ENCODE results near the gene JUNB.

JUNB gene

DNA sequence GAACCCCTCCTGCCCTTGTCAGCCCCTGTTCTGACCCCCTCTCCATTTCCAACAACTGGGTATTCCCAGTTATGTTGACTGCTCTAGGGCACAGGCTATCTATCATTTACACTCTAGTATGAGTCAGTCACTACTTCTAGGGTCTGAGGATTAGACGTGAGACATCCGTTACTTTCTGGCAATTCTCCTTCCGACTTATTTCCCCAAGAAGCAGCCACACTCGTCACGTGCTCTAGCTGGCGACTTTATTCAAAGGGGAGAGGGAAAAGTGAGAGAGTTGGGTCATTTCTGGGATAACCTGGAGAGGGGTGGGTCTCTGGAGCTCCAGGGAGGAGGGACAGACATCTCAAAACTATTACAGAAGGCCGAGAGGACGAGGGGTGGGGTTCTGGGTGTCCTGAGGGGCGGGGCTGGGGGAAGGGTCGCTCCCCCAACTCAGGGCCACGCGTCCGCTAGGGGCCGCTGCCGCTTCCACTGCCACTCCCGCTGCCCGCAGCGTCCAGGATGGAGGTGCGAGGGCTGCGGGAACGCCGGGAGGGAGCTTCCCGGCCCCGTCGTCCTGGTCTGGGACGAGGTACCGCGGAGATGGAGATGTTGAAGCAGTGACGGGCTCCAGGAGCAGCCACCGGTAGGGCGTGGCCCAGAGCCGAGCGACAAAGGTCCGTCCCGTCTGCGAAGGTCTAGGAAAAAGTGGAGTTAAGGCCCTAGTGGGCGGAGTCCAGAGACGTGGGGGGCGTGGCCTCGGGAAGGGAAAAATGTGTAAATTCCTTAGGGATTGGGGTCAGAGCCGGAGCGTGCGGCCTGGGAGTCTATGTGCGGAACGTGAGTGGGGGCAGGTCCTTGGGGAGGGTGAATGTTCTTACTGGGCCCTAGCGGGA, 34.2 kb downstream of the JUNB start:
- H3K4me3 ChIP-seq, result peak overlapping the region; percentile 15
- H3K36me3 ChIP-seq (replicated peaks), result no peaks in the 10 kb centered on the region
- peaks cover 10% of the 10 kb centered on the region for H3K4me1 ChIP-seq
- peak; percentile 71 to 92 for DNase-seq (ENCODE audit: low spot score in 2 of 2)
- no peaks in the 10 kb centered on the region for H3K9me3 ChIP-seq
- H3K27me3 ChIP-seq (ENCODE audit: low read depth), result no peaks in the 10 kb centered on the region; the same call in 1 of the 2 replicates
- in situ Hi-C loops (cut with MboI; ENCODE audit: low sequenced_read_pairs), result no loop called here

DNA sequence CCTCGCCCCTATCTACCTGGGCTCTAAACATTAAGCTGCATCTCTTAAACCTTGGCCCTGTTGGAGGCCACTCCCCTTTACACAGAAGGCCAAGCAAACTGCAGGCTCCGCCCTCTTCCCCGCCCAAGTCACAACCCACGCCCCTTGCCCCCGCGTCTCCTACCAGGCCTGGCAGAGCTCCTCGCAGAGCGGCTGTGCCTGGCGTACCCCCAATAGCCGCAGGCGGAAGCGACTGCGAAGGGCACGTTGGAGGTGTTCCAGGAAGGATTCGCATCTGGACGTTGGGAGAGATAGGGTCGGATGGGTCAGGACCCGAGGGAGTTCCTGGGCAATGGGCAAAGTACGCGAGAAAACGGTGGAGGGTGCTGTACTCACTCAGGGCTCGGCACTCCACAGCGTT, 37.2 kb downstream of the JUNB start:
- DNase-seq (ENCODE audit: low spot score in 2 of 2), result peak; percentile 65 to 91
- Histone ChIP-seq H3K4me3 (peak overlapping the region; percentile 11; the same call in 1 of the 2 replicates), H3K4me1 (peaks cover 17% of the 10 kb centered on the region), H3K27me3 (ENCODE audit: low read depth) (no peaks in the 10 kb centered on the region; the same call in none of the 2 replicates), H3K9me3 (no peaks in the 10 kb centered on the region), H3K36me3 (replicated peaks) (no peaks in the 10 kb centered on the region)
- in situ Hi-C loops (cut with MboI; ENCODE audit: low sequenced_read_pairs), result no loop called here

DNA sequence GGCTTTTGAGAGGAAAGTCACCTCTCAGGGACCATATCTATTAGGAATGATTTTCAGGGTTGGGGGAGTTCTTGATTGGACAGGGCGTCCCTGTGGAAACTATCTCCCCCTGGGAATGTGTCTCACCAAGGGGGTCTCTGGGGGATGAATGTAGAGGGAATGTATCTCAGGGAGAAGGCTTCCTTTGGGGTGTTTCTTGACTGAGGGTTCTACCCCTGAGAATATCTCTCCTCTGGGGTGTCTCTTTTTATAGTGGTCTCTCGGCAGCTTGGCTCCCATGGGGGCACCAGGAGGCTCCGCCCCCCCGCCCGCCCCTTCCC, 42.1 kb downstream of the JUNB start:
- in situ Hi-C loops (cut with MboI; ENCODE audit: low sequenced_read_pairs), result no loop called here
- no peaks in the 10 kb centered on the region for H3K9me3 ChIP-seq
- DNase-seq (ENCODE audit: low spot score in 2 of 2), result no peak
- H3K4me1 ChIP-seq, result peaks cover 20% of the 10 kb centered on the region
- no peaks in the 10 kb centered on the region for H3K36me3 ChIP-seq (replicated peaks)
- H3K27me3 ChIP-seq (ENCODE audit: low read depth), result no peaks in the 10 kb centered on the region; the same call in none of the 2 replicates
- H3K4me3 ChIP-seq, result peak overlapping the region; percentile 15; the same call in 1 of the 2 replicates

DNA sequence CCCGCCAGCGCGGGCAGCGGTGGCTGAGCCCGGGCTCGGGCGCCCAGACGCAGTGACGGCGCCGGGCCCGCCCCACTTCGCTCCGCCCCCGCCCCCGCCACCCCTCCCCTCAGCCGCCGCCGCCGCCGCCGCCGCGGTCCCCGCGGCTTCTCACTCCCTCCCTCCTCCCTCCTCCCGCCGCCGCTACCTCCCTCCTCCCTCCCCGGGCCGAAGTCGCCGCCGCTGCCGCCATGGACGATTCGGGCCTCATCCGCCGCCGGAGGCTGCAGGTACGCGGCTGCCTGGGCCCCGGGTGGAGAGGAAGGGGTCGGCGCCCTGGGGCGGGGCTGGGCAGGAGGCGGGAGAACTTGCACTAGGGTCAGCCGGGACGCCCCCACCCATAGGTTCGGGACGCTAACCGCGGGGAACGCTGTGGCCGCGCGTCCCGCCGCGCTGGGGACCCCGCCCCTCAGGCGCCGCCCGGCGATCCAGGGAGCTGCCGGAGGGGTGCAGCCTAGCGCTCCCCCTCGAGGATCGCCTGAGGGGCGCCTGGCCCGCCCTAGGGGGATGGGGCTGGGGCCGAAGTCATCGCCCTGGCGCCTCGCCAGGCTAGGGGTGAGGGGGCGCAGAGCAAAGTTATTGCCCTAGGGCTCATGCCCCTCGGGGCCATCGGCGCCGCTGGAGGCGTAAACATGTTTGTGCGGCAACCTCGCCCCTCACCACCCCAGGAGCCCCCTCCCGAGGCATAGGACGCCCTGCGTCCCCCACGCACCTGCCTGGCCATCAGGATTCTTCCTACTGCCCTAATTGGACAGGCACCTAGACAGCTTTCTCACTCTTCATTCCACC, 42.7 kb downstream of the JUNB start:
- DNase-seq (ENCODE audit: low spot score in 2 of 2), result peak; percentile 48 to 83
- Histone ChIP-seq H3K27me3 (ENCODE audit: low read depth) (no peaks in the 10 kb centered on the region; the same call in none of the 2 replicates), H3K9me3 (no peaks in the 10 kb centered on the region), H3K4me1 (peaks cover 14% of the 10 kb centered on the region), H3K36me3 (replicated peaks) (no peaks in the 10 kb centered on the region), H3K4me3 (peak overlapping the region; percentile 69)
- in situ Hi-C loops (cut with MboI; ENCODE audit: low sequenced_read_pairs), result no loop called here

DNA sequence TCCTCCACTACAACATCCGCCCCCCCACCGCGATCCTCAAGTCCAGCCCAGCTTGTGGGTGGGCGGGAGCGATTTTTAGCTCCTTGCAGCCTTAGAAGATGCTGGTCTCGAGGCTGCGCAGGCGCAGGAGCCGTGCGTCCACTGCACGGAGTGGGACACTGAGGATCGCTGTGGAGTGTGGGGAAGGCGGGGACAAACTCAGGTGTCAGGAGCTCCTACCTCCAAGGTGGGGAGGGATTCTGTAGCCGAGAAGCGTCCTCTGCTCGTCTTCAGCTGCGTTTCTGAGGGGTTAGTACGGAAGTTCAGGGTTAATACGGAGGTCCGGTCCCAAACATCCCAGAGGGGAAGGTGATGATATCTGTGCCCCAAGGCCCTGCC, 43.3 kb downstream of the JUNB start, which contains the start of gene RTBDN:
Gene RTBDN, minus strand, starts transcription at position 14 of the 378 bp plus-strand sequence. CDS start 4,600 bp downstream, outside the sequence.
- Histone ChIP-seq H3K27me3 (ENCODE audit: low read depth) (no peaks in the 10 kb centered on the region; the same call in none of the 2 replicates), H3K9me3 (no peaks in the 10 kb centered on the region), H3K4me1 (peaks cover 19% of the 10 kb centered on the region), H3K4me3 (peak within 1 kb of the TSS; percentile 69), H3K36me3 (replicated peaks) (0 out of 2 replicates have a peak, but pooled peaks cover 4% of the 10 kb centered on the region)
- peak in 1 of 2 experiments; percentile 43 for DNase-seq (ENCODE audit: low spot score in 2 of 2)
- in situ Hi-C loops (cut with MboI; ENCODE audit: low sequenced_read_pairs), result no loop called here

DNA sequence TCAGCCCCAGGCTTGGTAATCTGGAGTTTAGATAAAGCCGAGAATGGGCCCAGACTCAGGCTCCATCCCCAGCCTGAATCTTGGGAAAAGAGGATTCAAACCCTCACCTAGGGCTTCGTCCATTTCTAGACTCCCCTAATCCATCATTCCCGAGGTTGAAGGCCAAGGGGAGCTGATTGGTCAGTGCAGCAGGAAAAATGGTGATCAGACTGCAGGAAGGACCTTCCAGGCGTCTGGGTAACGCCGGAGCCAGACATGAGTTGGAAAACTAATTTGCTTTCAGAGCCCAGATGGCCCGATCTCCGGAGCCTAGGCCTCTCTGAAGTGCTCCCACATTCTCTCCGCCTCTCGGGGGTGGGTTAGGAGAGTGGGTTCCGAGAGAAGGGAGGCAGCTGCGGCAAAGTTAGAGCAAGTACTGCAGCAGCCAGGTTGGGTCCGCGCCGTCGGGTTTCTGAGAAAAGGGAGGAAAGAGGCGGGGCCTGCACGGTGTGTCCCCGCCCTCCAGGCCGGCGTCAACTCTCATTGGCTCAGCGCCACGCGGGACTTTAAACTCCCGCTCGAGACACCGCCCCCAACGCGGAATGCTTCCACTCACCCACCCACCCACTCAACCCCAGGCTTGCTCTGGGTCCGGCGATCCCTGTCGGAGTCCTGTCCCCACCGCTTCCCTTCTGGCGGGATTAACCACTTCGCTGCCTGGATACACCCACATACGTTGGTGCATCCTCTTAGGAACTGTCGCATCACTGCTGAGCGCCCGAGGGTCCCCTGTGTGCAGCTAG, 43.9 kb downstream of the JUNB start:
- 0 out of 2 replicates have a peak, but pooled peaks cover 7% of the 10 kb centered on the region for H3K36me3 ChIP-seq (replicated peaks)
- in situ Hi-C loops (cut with MboI; ENCODE audit: low sequenced_read_pairs), result no loop called here
- peak in 1 of 2 experiments; percentile 73 for DNase-seq (ENCODE audit: low spot score in 2 of 2)
- no peaks in the 10 kb centered on the region for H3K9me3 ChIP-seq
- H3K27me3 ChIP-seq (ENCODE audit: low read depth), result no peaks in the 10 kb centered on the region; the same call in none of the 2 replicates
- peak overlapping the region; percentile 69; the same call in 1 of the 2 replicates for H3K4me3 ChIP-seq
- peaks cover 19% of the 10 kb centered on the region for H3K4me1 ChIP-seq

DNA sequence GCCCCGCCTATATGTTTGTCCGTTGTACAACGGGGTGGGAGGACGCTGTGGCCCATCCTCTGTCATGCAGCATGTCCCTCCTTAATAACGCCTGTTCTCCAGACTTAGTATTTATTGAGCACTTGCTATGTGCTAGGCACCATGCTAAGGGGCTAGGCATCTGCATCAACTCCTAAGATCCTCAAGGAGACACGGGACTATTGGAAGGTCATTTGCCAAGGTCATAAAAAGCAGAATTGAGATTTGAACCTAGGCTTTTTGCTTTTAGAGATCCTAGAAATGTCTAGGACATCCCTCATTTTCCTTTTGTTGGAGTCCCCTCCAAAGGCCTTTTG, 45.2 kb downstream of the JUNB start:
- Histone ChIP-seq H3K36me3 (replicated peaks) (0 out of 2 replicates have a peak, but pooled peaks cover 10% of the 10 kb centered on the region), H3K27me3 (ENCODE audit: low read depth) (no peaks in the 10 kb centered on the region; the same call in 1 of the 2 replicates), H3K4me3 (no peak overlapping the region; the same call in 1 of the 2 replicates), H3K9me3 (no peaks in the 10 kb centered on the region), H3K4me1 (peaks cover 22% of the 10 kb centered on the region)
- in situ Hi-C loops (cut with MboI; ENCODE audit: low sequenced_read_pairs), result no loop called here
- DNase-seq (ENCODE audit: low spot score in 2 of 2), result no peak

DNA sequence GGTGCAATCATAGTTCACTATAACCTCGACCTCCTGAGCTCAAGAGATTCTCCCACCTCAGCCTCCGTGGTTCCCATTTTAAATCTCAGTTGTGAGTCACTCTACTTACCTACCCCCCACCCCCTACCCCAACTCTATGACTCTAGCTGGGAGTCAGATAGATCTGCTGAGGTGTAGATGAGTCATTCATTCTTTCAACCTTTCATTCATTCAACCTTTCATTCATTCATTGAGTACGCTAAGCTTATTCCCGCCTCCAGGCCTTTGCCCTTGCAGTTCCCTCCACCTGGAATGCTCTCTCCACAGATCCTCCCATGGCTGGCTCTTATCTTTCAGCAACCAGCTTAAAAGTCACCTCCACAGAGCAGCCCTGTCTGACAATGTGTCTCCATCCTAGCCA, 45.9 kb downstream of the JUNB start:
- Histone ChIP-seq H3K27me3 (ENCODE audit: low read depth) (no peaks in the 10 kb centered on the region; the same call in 1 of the 2 replicates), H3K36me3 (replicated peaks) (0 out of 2 replicates have a peak, but pooled peaks cover 10% of the 10 kb centered on the region), H3K4me1 (peaks cover 22% of the 10 kb centered on the region), H3K4me3 (no peak overlapping the region), H3K9me3 (no peaks in the 10 kb centered on the region)
- DNase-seq (ENCODE audit: low spot score in 2 of 2), result no peak
- in situ Hi-C loops (cut with MboI; ENCODE audit: low sequenced_read_pairs), result no loop called here

DNA sequence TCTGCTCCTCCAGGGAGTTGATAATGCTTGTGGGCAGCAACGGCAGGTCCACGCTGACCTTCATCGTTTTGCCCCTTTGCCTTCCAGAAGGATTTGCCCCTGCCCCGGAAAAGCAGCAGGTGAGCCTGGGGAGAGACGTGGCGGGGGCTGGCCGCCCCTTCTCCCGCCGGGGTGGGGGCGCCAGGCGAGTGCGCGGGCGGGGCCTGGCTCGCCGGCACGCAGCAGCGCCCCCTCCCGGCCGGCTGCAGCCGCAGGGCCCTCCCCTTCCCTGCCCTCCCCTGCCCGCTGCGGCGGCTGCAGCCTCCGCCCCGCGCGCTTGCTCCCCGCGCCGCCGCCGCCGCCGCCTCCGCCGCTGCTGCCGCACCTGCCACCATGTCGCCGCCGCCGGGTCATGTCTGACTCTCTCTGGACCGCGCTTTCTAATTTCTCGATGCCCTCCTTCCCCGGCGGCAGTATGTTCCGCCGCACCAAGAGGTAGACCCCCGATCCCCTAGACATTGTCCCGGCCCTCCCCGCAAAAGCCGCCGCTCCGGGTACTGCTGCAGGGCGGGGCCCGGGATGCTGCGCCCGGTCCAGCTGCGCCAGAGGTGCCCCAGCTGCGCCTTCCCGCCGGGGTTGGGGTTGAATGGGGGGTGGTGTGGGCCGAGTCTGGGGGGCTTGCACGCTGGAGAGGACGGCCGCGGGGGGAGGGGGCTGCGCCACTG, 47.0 kb downstream of the JUNB start, which contains the start of gene MAST1:
Gene MAST1, plus strand, starts transcription at position 334 of the 704 bp plus-strand sequence. Its CDS starts 58 bp downstream, at position 392.
- Histone ChIP-seq H3K9me3 (no peaks in the 10 kb centered on the region), H3K4me3 (peak within 1 kb of the TSS; percentile 76), H3K36me3 (replicated peaks) (peaks cover 10% of the 10 kb centered on the region; the same call in 1 of the 2 replicates), H3K27me3 (ENCODE audit: low read depth) (no peaks in the 10 kb centered on the region), H3K4me1 (peaks cover 15% of the 10 kb centered on the region)
- in situ Hi-C loops (cut with MboI; ENCODE audit: low sequenced_read_pairs), result no loop called here
- DNase-seq (ENCODE audit: low spot score in 2 of 2), result peak; percentile 48 to 79

DNA sequence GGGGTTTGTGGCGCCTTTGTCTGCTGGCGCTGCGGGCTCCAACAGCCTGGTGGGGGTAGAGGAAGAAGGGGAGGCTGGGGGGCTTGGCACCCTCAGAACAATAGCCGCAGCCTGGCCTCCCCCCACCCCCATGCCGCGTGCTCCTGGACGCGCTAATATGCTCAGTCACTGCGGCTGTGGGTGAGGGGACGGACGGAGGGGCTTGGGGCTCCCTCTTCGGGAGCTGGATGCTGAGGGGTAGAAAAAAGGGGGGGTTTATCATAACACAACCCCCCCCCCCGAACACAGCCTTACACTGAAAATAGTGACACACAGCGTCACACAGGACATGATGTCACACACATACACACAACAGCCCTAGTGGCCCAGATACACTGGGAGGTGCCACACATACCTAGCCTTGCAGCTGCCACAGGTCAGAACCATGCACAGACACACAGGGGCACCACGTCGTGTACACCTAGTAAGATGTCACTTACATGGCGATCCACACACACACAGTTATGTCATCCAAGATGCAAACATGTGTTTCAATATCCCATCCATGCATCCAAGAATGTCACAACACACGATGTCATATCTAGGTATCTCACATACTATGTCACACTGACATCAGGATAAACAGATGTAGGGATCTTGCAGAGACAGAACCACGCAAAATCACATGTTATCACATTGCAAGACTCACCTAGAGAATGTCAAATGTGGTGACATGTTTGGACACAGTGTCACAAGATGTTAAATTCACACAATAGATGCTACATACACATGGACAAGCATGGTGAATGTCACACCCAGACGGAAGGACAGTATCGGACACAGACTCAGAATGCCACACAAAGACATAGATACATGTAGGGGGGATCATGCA, 47.8 kb downstream of the JUNB start:
- Histone ChIP-seq H3K9me3 (no peaks in the 10 kb centered on the region), H3K27me3 (ENCODE audit: low read depth) (no peaks in the 10 kb centered on the region), H3K4me1 (peaks cover 15% of the 10 kb centered on the region), H3K36me3 (replicated peaks) (peaks cover 18% of the 10 kb centered on the region; the same call in 1 of the 2 replicates), H3K4me3 (peak overlapping the region; percentile 76)
- in situ Hi-C loops (cut with MboI; ENCODE audit: low sequenced_read_pairs), result no loop called here
- peak in 1 of 2 experiments; percentile 29 for DNase-seq (ENCODE audit: low spot score in 2 of 2)

DNA sequence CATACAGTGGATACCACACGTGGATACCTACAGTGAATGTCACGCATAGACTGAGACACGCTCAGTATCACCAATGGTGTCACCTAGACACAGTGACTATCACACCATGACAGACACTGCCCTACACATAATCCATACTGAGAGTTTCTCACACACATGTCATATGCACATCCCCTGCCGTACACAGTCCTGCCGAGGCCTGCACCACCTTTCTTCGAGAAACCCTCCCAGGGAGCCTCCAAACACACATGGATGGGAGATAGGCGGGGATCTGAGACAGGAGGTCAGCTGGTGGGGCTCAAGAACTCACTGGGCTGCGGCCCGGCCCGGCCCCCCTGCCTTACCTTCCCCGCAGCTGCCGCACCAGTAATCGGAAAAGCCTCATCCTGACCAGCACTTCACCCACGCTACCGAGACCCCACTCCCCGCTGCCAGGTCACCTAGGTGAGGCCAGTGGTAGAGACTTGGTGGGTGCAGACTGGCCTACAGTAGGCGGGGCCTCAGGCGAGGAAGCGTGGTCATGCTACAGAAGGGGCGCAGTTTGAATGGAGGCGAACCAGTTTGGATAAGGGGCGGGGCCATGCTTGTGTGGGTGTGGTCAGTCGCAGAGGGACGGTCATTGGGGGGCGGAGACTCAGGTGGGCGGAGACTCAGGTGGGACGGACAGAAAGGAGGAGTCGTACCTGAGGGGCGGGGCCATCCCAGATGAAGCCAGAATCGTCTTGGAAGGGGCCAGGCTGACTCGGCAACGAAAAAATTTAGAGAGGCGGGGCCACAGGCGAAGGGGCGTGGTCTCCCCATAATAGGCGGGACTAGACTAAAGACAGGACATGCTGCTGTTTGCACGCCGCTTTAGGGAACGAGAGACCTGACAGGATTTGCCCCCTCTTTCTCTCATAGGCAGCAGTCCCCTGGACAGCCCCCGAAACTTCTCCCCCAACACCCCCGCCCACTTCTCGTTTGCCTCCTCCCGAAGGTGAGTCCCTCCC, 49.1 kb downstream of the JUNB start:
- Histone ChIP-seq H3K27me3 (ENCODE audit: low read depth) (no peaks in the 10 kb centered on the region), H3K4me1 (peaks cover 11% of the 10 kb centered on the region), H3K4me3 (no peak overlapping the region), H3K9me3 (no peaks in the 10 kb centered on the region), H3K36me3 (replicated peaks) (peaks cover 18% of the 10 kb centered on the region; the same call in 1 of the 2 replicates)
- in situ Hi-C loops (cut with MboI; ENCODE audit: low sequenced_read_pairs), result no loop called here
- DNase-seq (ENCODE audit: low spot score in 2 of 2), result peak; percentile 34 to 94
